MM.1S (cell line): ENCODE measurements around the gene SPECC1.

Experiments
- DNase-seq: peaks from one replicate; pipeline ENCODE4 v3.0.0-alpha.2; 2015
- H2AFZ ChIP-seq: fragments of 300-600 bp; sonication (generic); 2 replicates; pipeline ENCODE4 v1.6.0; 2016; ENCODE audit warnings: antibody characterized with exemption, low read length
- H3F3A ChIP-seq: fragments of 300-600 bp; sonication (generic); 2 replicates; pipeline ENCODE4 v1.6.1; 2016; ENCODE audit warnings: mild to moderate bottlenecking, antibody characterized with exemption, low read length, moderate library complexity, mixed read lengths; ENCODE audit not compliant: insufficient read depth
- H3K27ac ChIP-seq: fragments of 300-600 bp; sonication (generic); 2 replicates; pipeline ENCODE4 v1.5.1; 2016; ENCODE audit warnings: mild to moderate bottlenecking, low read length
- H3K27me3 ChIP-seq: fragments of 300-600 bp; sonication (generic); replicated peaks from 2 replicates; pipeline ENCODE4 v1.6.0; 2016; ENCODE audit warnings: low read length; ENCODE audit not compliant: insufficient read depth
- H3K36me3 ChIP-seq: fragments of 300-600 bp; sonication (generic); replicated peaks from 2 replicates; pipeline ENCODE4 v1.6.1; 2016; ENCODE audit warnings: mild to moderate bottlenecking, low read length, mixed read lengths; ENCODE audit not compliant: insufficient read depth
- H3K4me1 ChIP-seq: fragments of 300-600 bp; sonication (generic); 2 replicates; pipeline ENCODE4 v1.6.1; 2016; ENCODE audit warnings: low read length, mixed read lengths
- H3K4me2 ChIP-seq: fragments of 300-600 bp; sonication (generic); 2 replicates; pipeline ENCODE4 v1.6.0; 2016; ENCODE audit warnings: low read depth, low read length
- H3K4me3 ChIP-seq: fragments of 300-600 bp; sonication (generic); 2 replicates; pipeline ENCODE4 v1.5.1; 2016; ENCODE audit warnings: low read length, mixed read lengths
- H3K79me2 ChIP-seq: fragments of 300-600 bp; sonication (generic); 2 replicates; pipeline ENCODE4 v1.6.1; 2016; ENCODE audit warnings: mixed run types, low read length, mixed read lengths
- H3K9ac ChIP-seq: fragments of 300-600 bp; sonication (generic); 2 replicates; pipeline ENCODE4 v1.6.1; 2016; ENCODE audit warnings: low read length, mixed read lengths
- H3K9me2 ChIP-seq: fragments of 300-600 bp; sonication (generic); replicated peaks from 2 replicates; pipeline ENCODE4 v1.6.1; 2016; ENCODE audit warnings: mild to moderate bottlenecking, low read length, mixed read lengths; ENCODE audit not compliant: insufficient read depth
- H3K9me3 ChIP-seq: fragments of 300-600 bp; sonication (generic); replicated peaks from 2 replicates; pipeline ENCODE4 v1.6.1; 2016; ENCODE audit warnings: mild to moderate bottlenecking, low read length, mixed read lengths; ENCODE audit not compliant: insufficient read depth
- H4K20me1 ChIP-seq: fragments of 300-600 bp; sonication (generic); 2 replicates; pipeline ENCODE4 v1.6.1; 2016; ENCODE audit warnings: mild to moderate bottlenecking, low read length, moderate library complexity, mixed read lengths; ENCODE audit not compliant: insufficient read depth
- CTCF ChIP-seq: fragments of 300-600 bp; sonication (generic); IDR thresholded peaks from 2 replicates; pipeline ENCODE4 v1.5.1; 2016; ENCODE audit warnings: antibody characterized with exemption, low read length, mixed read lengths
- EZH2 ChIP-seq: fragments of 300-600 bp; sonication (generic); optimal IDR thresholded peaks from 2 replicates; pipeline ENCODE3; 2017; ENCODE audit warnings: low read depth, mild to moderate bottlenecking, antibody characterized with exemption, low read length, mixed read lengths
- EZH2phosphoT487 ChIP-seq: fragments of 300-600 bp; sonication (generic); IDR thresholded peaks from 2 replicates; pipeline ENCODE4 v1.6.1; 2018; ENCODE audit warnings: antibody characterized with exemption, low read length

The SPECC1 gene

GRCh38 chr17:20273741-20274500 lies 264.8 kb downstream of the SPECC1 start:
- TF ChIP-seq CTCF (no peak), EZH2 (no peak), EZH2phosphoT487 (no peak)
- peaks cover 20% of the 10 kb centered on the region for H3F3A ChIP-seq
- H3K9ac ChIP-seq = no peak overlapping the region
- no peak overlapping the region for H3K27ac ChIP-seq
- H3K79me2 ChIP-seq = peaks cover 3% of the 10 kb centered on the region; the same call in 1 of the 2 replicates
- no peak overlapping the region for H3K4me3 ChIP-seq
- H3K4me2 ChIP-seq = no peak overlapping the region
- no peaks in the 10 kb centered on the region for H3K9me2 ChIP-seq
- no peaks in the 10 kb centered on the region for H3K27me3 ChIP-seq
- H3K36me3 ChIP-seq = no peaks in the 10 kb centered on the region
- peaks cover 46% of the 10 kb centered on the region for H3K4me1 ChIP-seq
- no peaks in the 10 kb centered on the region for H3K9me3 ChIP-seq
- no peaks in the 10 kb centered on the region for H4K20me1 ChIP-seq
- H2AFZ ChIP-seq = no peak overlapping the region
- DNase-seq = no peak

GRCh38 chr17:20275653-20276052 lies 266.5 kb downstream of the SPECC1 start:
- Histone ChIP-seq H3K9me2 (no peaks in the 10 kb centered on the region), H3K9me3 (no peaks in the 10 kb centered on the region), H3K27ac (no peak overlapping the region), H3K4me2 (no peak overlapping the region), H2AFZ (no peak overlapping the region), H3K36me3 (no peaks in the 10 kb centered on the region), H3K4me1 (peaks cover 37% of the 10 kb centered on the region), H3K9ac (no peak overlapping the region), H3K4me3 (no peak overlapping the region), H4K20me1 (no peaks in the 10 kb centered on the region), H3K27me3 (no peaks in the 10 kb centered on the region), H3K79me2 (peaks cover 3% of the 10 kb centered on the region; the same call in 1 of the 2 replicates), H3F3A (peaks cover 12% of the 10 kb centered on the region)
- no peak for DNase-seq
- no peak for TF ChIP-seq EZH2
- TF ChIP-seq CTCF = no peak
- no peak for TF ChIP-seq EZH2phosphoT487

GRCh38 chr17:20276421-20276820 lies 267.3 kb downstream of the SPECC1 start:
- TF ChIP-seq CTCF (no peak), EZH2 (no peak), EZH2phosphoT487 (no peak)
- Histone ChIP-seq H3F3A (peaks cover 4% of the 10 kb centered on the region; the same call in 1 of the 2 replicates), H3K4me2 (no peak overlapping the region), H3K9me3 (no peaks in the 10 kb centered on the region), H3K36me3 (no peaks in the 10 kb centered on the region), H3K27ac (no peak overlapping the region), H3K27me3 (no peaks in the 10 kb centered on the region), H4K20me1 (no peaks in the 10 kb centered on the region), H3K9me2 (no peaks in the 10 kb centered on the region), H2AFZ (no peak overlapping the region), H3K4me3 (no peak overlapping the region), H3K79me2 (peaks cover 3% of the 10 kb centered on the region; the same call in 1 of the 2 replicates), H3K9ac (no peak overlapping the region), H3K4me1 (peaks cover 30% of the 10 kb centered on the region)
- no peak for DNase-seq
